WTC11 (cell line): ENCODE data around the gene PLTP. TPM values are rescaled to one million over a fixed set of nuclear protein-coding genes. Genes with fewer than 3 reads are reported as not detected.

Experiments used
- ATAC-seq: fragments of 200-7000 bp; cut with Tn5 transposase; 2 replicates; pipeline ENCODE4 v1.10.0; 2021; ENCODE audit warnings: mild to moderate bottlenecking, moderate library complexity
- CTCF ChIA-PET: fragments of 300-600 bp; sonication (Branson Sonifier 250); formaldehyde crosslinking; loops from one replicate; lab custom pipeline; 2021; ENCODE audit warnings: antibody characterized with exemption; lab: Charles Lee
- POLR2A ChIA-PET: fragments of 350-600 bp; sonication (Branson Sonifier 250); formaldehyde crosslinking; loops from one replicate; lab custom pipeline; 2021; ENCODE audit warnings: antibody characterized with exemption; lab: Charles Lee
- DNase-seq: peaks from one replicate; pipeline ENCODE4 v3.0.0; 2021; ENCODE audit warnings: low spot score
- H3K27ac Mint-ChIP-seq: 2 replicates; pipeline ENCODE4 v1.8.0; 2021; ENCODE audit warnings: mixed read lengths
- H3K27me3 Mint-ChIP-seq: 2 replicates; pipeline ENCODE4 v1.8.0; 2021; ENCODE audit warnings: low read depth, mild to moderate bottlenecking, moderate library complexity, mixed read lengths
- H3K36me3 Mint-ChIP-seq: 2 replicates; pipeline ENCODE4 v1.8.0; 2021; ENCODE audit warnings: mixed read lengths
- H3K4me1 Mint-ChIP-seq: 2 replicates; pipeline ENCODE4 v1.8.0; 2022; ENCODE audit warnings: mixed read lengths
- H3K4me3 Mint-ChIP-seq: 2 replicates; pipeline ENCODE4 v1.8.0; 2021; ENCODE audit warnings: mild to moderate bottlenecking, moderate library complexity, mixed read lengths
- H3K9me3 Mint-ChIP-seq: 2 replicates; pipeline ENCODE4 v1.8.0; 2021; ENCODE audit warnings: mixed read lengths
- AR ChIP-seq: fragments of 250-450 bp; sonication (Bioruptor Pico); IDR thresholded peaks from 2 replicates; pipeline ENCODE4 v1.9.0; 2021; ENCODE audit warnings: mild to moderate bottlenecking
- ATF2 ChIP-seq: sonication (generic); formaldehyde crosslinking; IDR thresholded peaks from 2 replicates; pipeline ENCODE4 v1.8.1; 2022; ENCODE audit warnings: low read depth, missing genetic modification reagents, borderline replicate concordance
- CTCF ChIP-seq: fragments of 200-600 bp; IDR thresholded peaks from 2 replicates; pipeline ENCODE4 v1.8.0; 2022; ENCODE audit warnings: antibody characterized with exemption
- ERG ChIP-seq: fragments of 250-450 bp; sonication (Bioruptor Pico); IDR thresholded peaks from 2 replicates; pipeline ENCODE4 v1.8.0; 2021; ENCODE audit warnings: mild to moderate bottlenecking
- ETV6 ChIP-seq: sonication (generic); formaldehyde crosslinking; IDR thresholded peaks from 2 replicates; pipeline ENCODE4 v1.8.1; 2022; ENCODE audit warnings: mild to moderate bottlenecking, missing genetic modification reagents
- IRF2 ChIP-seq: sonication (generic); formaldehyde crosslinking; IDR thresholded peaks from 2 replicates; pipeline ENCODE4 v1.8.0; 2022; ENCODE audit warnings: low read depth, missing genetic modification reagents, borderline replicate concordance
- JUN ChIP-seq: sonication (generic); formaldehyde crosslinking; IDR thresholded peaks from 2 replicates; pipeline ENCODE4 v1.8.0; 2023; ENCODE audit warnings: mild to moderate bottlenecking, missing genetic modification reagents
- MLX ChIP-seq: sonication (generic); formaldehyde crosslinking; IDR thresholded peaks from 2 replicates; pipeline ENCODE4 v1.8.1; 2023; ENCODE audit warnings: mild to moderate bottlenecking, missing genetic modification reagents, moderate library complexity
- MYBL2 ChIP-seq: sonication (generic); formaldehyde crosslinking; IDR thresholded peaks from 2 replicates; pipeline ENCODE4 v1.8.1; 2023; ENCODE audit warnings: mild to moderate bottlenecking, moderate library complexity, missing genetic modification reagents
- NFATC4 ChIP-seq: fragments of 250-450 bp; sonication (Bioruptor Pico); IDR thresholded peaks from 2 replicates; pipeline ENCODE4 v1.9.0; 2021; ENCODE audit warnings: mild to moderate bottlenecking
- NFE2L1 ChIP-seq: sonication (generic); formaldehyde crosslinking; IDR thresholded peaks from 2 replicates; pipeline ENCODE4 v1.8.1; 2023; ENCODE audit warnings: missing genetic modification reagents
- PREB ChIP-seq: sonication (generic); formaldehyde crosslinking; IDR thresholded peaks from 2 replicates; pipeline ENCODE4 v1.8.1; 2022; ENCODE audit warnings: mild to moderate bottlenecking, missing genetic modification reagents, moderate library complexity, borderline replicate concordance
- RELA ChIP-seq: sonication (generic); formaldehyde crosslinking; IDR thresholded peaks from 2 replicates; pipeline ENCODE4 v1.8.1; 2022; ENCODE audit warnings: missing genetic modification reagents, mild to moderate bottlenecking, borderline replicate concordance
- SMAD3 ChIP-seq: sonication (generic); formaldehyde crosslinking; IDR thresholded peaks from 2 replicates; pipeline ENCODE4 v1.8.0; 2022; ENCODE audit warnings: missing genetic modification reagents, mild to moderate bottlenecking, borderline replicate concordance
- USF1 ChIP-seq: sonication (generic); formaldehyde crosslinking; IDR thresholded peaks from 2 replicates; pipeline ENCODE4 v1.8.0; 2022; ENCODE audit warnings: mild to moderate bottlenecking, missing genetic modification reagents
- USF2 ChIP-seq: sonication (generic); formaldehyde crosslinking; IDR thresholded peaks from 2 replicates; pipeline ENCODE4 v1.8.1; 2023; ENCODE audit warnings: mild to moderate bottlenecking, missing genetic modification reagents, moderate library complexity
- ZMAT4 ChIP-seq: fragments of 250-450 bp; sonication (Bioruptor Pico); IDR thresholded peaks from 2 replicates; pipeline ENCODE4 v1.9.0; 2021; ENCODE audit warnings: mild to moderate bottlenecking
- ZNF121 ChIP-seq: sonication (generic); formaldehyde crosslinking; IDR thresholded peaks from 2 replicates; pipeline ENCODE4 v1.8.0; 2023; ENCODE audit warnings: missing genetic modification reagents
- ZNF138 ChIP-seq: sonication (generic); formaldehyde crosslinking; conservative IDR thresholded peaks from 2 replicates; pipeline ENCODE4 v1.8.1; 2022; ENCODE audit warnings: mild to moderate bottlenecking, moderate library complexity, missing genetic modification reagents
- ZNF281 ChIP-seq: sonication (generic); formaldehyde crosslinking; IDR thresholded peaks from 2 replicates; pipeline ENCODE4 v1.8.0; 2023; ENCODE audit warnings: mild to moderate bottlenecking, missing genetic modification reagents
- total RNA-seq: library from RNA; stranded (reverse); gene quantifications from 3 replicates; pipeline ENCODE4 v1.2.3, GENCODE V29; 2021

The PLTP gene
- total RNA-seq, 1 experiment from 2014 or later: 109 TPM

- no peak for DNase-seq
- peaks cover 56% of the 10 kb centered on the region for H3K36me3 Mint-ChIP-seq
- H3K4me3 Mint-ChIP-seq: no peak overlapping the region
- H3K4me1 Mint-ChIP-seq: peaks cover 2% of the 10 kb centered on the region
- CTCF ChIA-PET: no interaction called here
- ATAC-seq: no peak
- TF ChIP-seq IRF2 (CRISPR knock-in tag) (no peak), ZMAT4 (CRISPR knock-in tag) (no peak), USF1 (CRISPR knock-in tag) (no peak), ATF2 (no peak), SMAD3 (no peak), PREB (no peak), ERG (no peak), ETV6 (CRISPR knock-in tag) (no peak), AR (no peak), NFATC4 (no peak), JUN (CRISPR knock-in tag) (no peak), MYBL2 (CRISPR knock-in tag) (no peak), RELA (CRISPR knock-in tag) (no peak), USF2 (CRISPR knock-in tag) (no peak)
- H3K27me3 Mint-ChIP-seq: no peaks in the 10 kb centered on the region
- H3K9me3 Mint-ChIP-seq: no peaks in the 10 kb centered on the region
- POLR2A ChIA-PET: no interaction called here
- H3K27ac Mint-ChIP-seq: no peak overlapping the region
Observed at GRCh38 chr20:45943613-45944012, 31.7 kb upstream of the PLTP start.

GRCh38 chr20:45940469-45940868, 28.5 kb upstream of the PLTP start:
- Mint-ChIP-seq H3K9me3 (no peaks in the 10 kb centered on the region), H3K27ac (no peak overlapping the region), H3K27me3 (no peaks in the 10 kb centered on the region), H3K36me3 (peaks cover 56% of the 10 kb centered on the region), H3K4me3 (no peak overlapping the region), H3K4me1 (peaks cover 27% of the 10 kb centered on the region)
- ChIA-PET CTCF (no interaction called here), POLR2A (no interaction called here)
- DNase-seq (no peak), ATAC-seq (no peak)
- no peak for TF ChIP-seq ZNF138
- no peak for TF ChIP-seq NFE2L1
- no peak for TF ChIP-seq CTCF
- TF ChIP-seq ATF2: no peak
- no peak for TF ChIP-seq ZNF281 (CRISPR knock-in tag)
- no peak for TF ChIP-seq MLX (CRISPR knock-in tag)
- TF ChIP-seq ZNF121 (CRISPR knock-in tag): no peak
- TF ChIP-seq RELA (CRISPR knock-in tag): no peak
